Retinal pigment epithelial cell (primary cell): ENCODE measurements around the gene SLC9A6.
A peak's percentile ranks its signal among the peaks of the same experiment; 100 is the strongest.

Source experiments
- DNase-seq: peaks from one replicate; pipeline ENCODE4 v3.0.0-alpha.2; 2010; ENCODE audit warnings: low read depth
- H3K4me3 ChIP-seq: 2 replicates; pipeline ENCODE4 v1.5.1; 2011; ENCODE audit warnings: mild to moderate bottlenecking, low read length, control low read depth, moderate library complexity
- TF ChIP-seq, protein P1 (sequence below): conservative IDR thresholded peaks from 2 replicates; pipeline ENCODE4 v1.5.1; 2011; ENCODE audit warnings: low read depth, low read length, control low read depth, inconsistent platforms

Gene SLC9A6

DNA sequence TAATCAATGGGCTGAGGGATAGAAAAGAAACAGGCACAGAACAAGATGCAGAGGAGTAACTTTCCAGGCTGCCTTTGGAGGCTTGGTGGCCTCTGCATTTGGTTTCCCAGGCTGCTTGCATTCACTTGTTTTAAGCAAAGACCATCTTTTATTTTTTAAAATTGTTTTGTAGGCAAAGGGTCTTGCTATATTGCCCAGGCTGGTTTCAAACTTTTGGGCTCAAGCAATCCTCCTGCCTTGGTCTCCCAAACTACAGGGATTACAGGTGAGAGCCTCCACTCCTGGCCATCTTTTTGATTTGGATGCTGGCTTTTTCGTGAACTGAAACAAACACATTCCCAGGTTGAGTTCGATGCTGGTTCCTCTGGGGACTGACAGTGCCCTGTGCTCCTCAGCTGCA, 74.1 kb downstream of the SLC9A6 start:
- DNase-seq: no peak
- no peak overlapping the region for H3K4me3 ChIP-seq
- TF ChIP-seq, protein P1, sequence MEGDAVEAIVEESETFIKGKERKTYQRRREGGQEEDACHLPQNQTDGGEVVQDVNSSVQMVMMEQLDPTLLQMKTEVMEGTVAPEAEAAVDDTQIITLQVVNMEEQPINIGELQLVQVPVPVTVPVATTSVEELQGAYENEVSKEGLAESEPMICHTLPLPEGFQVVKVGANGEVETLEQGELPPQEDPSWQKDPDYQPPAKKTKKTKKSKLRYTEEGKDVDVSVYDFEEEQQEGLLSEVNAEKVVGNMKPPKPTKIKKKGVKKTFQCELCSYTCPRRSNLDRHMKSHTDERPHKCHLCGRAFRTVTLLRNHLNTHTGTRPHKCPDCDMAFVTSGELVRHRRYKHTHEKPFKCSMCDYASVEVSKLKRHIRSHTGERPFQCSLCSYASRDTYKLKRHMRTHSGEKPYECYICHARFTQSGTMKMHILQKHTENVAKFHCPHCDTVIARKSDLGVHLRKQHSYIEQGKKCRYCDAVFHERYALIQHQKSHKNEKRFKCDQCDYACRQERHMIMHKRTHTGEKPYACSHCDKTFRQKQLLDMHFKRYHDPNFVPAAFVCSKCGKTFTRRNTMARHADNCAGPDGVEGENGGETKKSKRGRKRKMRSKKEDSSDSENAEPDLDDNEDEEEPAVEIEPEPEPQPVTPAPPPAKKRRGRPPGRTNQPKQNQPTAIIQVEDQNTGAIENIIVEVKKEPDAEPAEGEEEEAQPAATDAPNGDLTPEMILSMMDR: no peak

DNA sequence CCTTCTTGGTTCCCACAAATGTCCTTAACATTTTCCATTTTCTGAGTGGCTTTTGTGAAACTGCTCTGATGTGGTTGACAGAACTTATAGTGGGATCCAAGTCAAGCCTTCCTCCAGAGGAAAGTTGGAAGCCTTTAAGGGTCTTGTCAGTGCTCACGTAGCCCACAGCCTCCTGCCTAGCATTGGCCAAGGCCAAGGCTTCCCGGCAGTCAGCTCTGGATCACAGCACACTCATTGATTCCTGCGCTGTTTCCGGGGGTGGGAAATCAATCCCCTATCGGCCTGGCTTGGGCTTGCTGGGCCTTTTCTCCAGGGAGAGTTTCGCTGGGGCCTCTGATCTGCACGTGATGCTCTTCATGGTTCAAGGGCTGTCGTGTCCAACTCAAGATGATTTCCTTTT, 76.1 kb downstream of the SLC9A6 start:
- TF ChIP-seq, protein P1: no peak
- no peak overlapping the region for H3K4me3 ChIP-seq
- DNase-seq: no peak

DNA sequence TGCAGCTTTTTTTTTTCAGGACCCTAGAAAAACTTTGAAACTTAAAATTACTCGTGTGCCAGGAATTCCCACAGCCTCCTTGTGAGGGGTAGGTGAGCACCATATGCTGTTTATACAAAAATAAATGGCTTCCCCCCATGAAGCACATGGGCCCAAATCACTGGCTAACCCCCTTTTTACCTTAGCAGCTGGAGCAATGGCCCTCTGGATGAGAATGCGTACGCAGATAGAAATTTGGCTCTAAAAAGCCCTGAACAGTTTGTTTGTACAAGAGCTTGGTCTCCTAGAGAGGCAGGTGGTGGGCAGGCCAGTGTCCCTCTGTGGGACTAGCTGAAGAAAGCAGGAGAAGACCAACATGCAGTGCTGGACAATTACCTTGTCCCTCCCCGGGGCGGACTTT, 76.5 kb downstream of the SLC9A6 start:
- TF ChIP-seq, protein P1: no peak
- DNase-seq: no peak
- no peak overlapping the region for H3K4me3 ChIP-seq

DNA sequence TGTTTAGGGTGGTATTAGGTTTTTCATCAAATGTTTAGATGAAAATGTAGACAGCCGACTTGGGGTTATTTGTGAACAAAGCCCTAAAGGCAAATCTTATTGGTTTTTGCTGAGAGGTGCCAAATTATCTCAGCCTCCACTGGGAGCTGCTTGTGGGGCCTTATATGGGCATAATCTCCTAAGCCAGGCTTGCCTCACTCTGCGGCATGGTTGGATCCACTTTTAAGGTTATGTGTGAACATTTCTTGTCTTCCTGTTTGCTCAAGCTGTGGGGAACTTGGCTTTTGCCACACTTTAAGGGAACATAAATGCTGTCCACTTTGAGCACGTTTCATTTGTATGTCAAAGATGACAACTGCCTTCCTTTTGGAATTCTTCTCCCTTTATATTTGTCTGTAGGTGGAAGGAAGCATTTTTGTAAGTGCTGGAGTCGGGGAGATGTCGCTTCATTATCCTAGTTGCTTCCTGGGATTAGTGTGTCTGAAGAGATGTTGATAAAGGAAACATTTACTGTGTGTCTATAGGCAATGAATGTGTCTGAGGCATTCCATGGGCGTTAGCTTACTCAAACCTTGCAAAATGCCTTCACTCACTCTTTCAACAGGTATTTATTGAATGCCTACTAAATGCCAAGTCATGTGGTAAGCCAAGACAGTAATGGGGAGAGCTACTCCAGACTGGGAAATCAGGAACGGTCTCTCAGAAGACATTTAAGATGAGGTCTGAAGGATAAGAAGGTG, 78.3 kb downstream of the SLC9A6 start:
- TF ChIP-seq, protein P1: no peak
- DNase-seq: no peak
- H3K4me3 ChIP-seq: no peak overlapping the region

DNA sequence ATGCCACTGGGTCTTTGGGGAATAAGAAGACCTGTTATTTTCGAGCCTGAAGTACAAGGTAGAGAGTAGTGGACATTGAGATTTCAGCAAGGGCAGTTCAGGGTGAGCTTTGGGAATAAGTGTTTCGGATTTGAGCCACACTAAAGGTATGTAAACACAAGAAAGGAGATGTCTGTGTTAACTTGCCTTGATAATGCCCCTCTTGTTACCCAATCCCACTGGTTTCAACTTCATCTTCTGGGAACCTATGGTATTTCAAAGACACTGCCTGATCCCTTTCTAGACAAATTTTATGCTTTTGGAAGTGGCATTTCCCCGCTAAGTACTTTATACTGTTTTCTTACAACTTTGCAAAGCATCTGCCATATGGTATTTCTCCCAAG, 79.4 kb downstream of the SLC9A6 start:
- TF ChIP-seq, protein P1: no peak
- no peak overlapping the region for H3K4me3 ChIP-seq
- no peak for DNase-seq

DNA sequence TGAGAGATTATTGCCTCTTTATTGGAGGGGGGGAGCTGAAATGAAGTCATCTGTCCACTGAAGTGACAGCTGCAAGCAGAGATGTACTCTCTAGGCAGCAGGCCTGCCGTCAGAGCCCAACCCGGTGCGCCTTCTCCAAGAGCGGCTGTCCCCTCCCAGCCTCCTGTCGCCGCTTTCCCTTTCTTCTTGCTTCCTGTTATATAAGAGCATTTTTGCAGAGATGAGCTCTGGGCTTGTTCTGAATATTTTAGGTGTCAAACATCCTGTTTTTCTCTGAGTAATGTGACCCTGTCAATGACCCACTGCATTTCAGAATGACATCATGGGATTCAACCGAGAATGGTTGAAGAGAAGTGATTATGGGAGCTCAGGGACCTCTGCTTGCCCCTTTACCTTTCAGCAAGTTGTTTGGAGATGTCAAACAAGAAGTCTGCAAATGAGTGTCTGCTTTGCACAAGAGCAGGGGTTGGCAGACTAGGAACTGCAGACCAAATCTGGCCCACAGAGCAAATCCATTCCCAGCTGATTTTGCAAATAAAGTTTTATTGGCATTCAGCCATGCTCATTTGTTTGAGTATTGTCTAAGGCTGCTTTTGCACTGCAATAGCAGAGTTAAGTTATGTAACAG, 79.9 kb downstream of the SLC9A6 start:
- TF ChIP-seq, protein P1: no peak
- H3K4me3 ChIP-seq: no peak overlapping the region
- DNase-seq: peak; percentile 12

DNA sequence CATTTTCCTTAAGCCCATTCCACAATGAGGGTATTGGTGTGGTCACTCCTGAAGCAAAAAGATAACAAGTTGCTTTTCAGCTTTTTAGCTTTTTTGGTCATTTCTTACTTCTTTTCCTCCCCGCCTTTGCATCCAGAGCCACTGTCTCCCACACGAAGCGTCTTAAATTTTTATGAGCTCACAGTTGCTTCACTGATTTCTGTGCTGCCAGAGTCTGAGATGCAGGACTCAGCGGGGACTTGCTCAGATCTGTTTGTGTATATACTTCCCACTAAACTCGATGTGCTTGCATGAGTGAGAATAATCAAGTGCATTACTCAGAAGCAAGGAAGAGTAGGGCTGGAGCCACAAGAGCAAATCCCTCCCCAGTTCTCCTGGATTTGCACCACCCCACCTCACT, 81.9 kb downstream of the SLC9A6 start:
- TF ChIP-seq, protein P1: no peak
- DNase-seq: no peak
- no peak overlapping the region for H3K4me3 ChIP-seq
